Coronary artery (tissue), 2 donors: ENCODE data around the gene RAI1.

Experiments used
- DNase-seq: peaks from one replicate; pipeline ENCODE4 v3.0.0-alpha.2; 2017; ENCODE audit warnings: low spot score
- H3K27ac ChIP-seq, 2 donors: fragments of 200-600 bp; sonication (generic); one replicate each; pipeline ENCODE4 v1.5.1; 2016 to 2019
- H3K4me3 ChIP-seq: fragments of 200-600 bp; sonication (generic); 2 replicates; pipeline ENCODE4 v1.5.1; 2016; ENCODE audit warnings: mild to moderate bottlenecking, moderate library complexity
- CTCF ChIP-seq: fragments of 200-600 bp; sonication (generic); IDR thresholded peaks from one replicate; pipeline ENCODE4 v1.5.1; 2019; ENCODE audit warnings: antibody characterized with exemption

Gene RAI1

GRCh38 chr17:17792037-17792550 is 110.8 kb downstream of the RAI1 start:
- no peak overlapping the region for H3K4me3 ChIP-seq
- no peak for TF ChIP-seq CTCF
- DNase-seq, result no peak
- peak overlapping the region in 1 of 2 donors; percentile 16 for H3K27ac ChIP-seq

- no peak for DNase-seq
- TF ChIP-seq CTCF, result no peak
- Histone ChIP-seq H3K27ac (peak overlapping the region in 1 of 2 donors; percentile 36), H3K4me3 (no peak overlapping the region)
Measured at GRCh38 chr17:17792551-17793377, 111.5 kb downstream of the RAI1 start.

- no peak for DNase-seq
- Histone ChIP-seq H3K4me3 (no peak overlapping the region), H3K27ac (peak overlapping the region in 1 of 2 donors; percentile 36)
- no peak for TF ChIP-seq CTCF
Measured at GRCh38 chr17:17793378-17794214, 112.3 kb downstream of the RAI1 start.

- no peak overlapping the region for H3K4me3 ChIP-seq
- no peak for TF ChIP-seq CTCF
- DNase-seq, result no peak
- no peak overlapping the region for H3K27ac ChIP-seq
Measured at GRCh38 chr17:17794382-17794781, 113.1 kb downstream of the RAI1 start.

- no peak for TF ChIP-seq CTCF
- Histone ChIP-seq H3K4me3 (no peak overlapping the region), H3K27ac (no peak overlapping the region)
- no peak for DNase-seq
Measured at GRCh38 chr17:17795296-17795695, 114.0 kb downstream of the RAI1 start.

GRCh38 chr17:17795946-17796786 is 114.9 kb downstream of the RAI1 start:
- no peak for DNase-seq
- TF ChIP-seq CTCF, result no peak
- H3K4me3 ChIP-seq, result no peak overlapping the region
- H3K27ac ChIP-seq, result no peak overlapping the region
